GM19193 (cell line): ENCODE measurements around the gene ATP6AP1.

Experiments used
- POLR2A ChIP-seq: IDR thresholded peaks from 4 replicates; pipeline ENCODE4 v1.6.1; 2011; ENCODE audit not compliant: insufficient read depth, insufficient read length; ENCODE audit errors: extremely low read depth

The ATP6AP1 gene

DNA sequence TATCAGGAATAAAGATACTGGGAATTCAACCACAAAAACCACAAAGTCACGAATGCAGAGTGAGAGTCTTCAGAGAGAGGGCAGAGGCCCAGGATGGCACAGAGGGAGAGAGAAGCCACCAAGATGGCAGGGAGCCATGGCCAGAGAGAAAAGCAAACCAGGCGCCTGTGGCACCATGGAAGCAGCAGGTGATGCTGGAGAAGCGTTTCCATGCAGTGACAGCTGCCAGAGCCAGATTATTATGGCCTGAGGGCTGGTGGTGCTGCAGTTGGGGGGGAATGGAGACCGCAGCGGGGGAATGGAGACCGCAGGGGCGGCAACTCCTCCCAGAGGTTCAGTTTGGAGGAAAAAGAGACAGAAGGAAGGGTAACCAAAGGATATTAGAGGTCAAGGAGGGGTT, 11.3 kb upstream of the ATP6AP1 start:
- TF ChIP-seq POLR2A = no peak

- no peak for TF ChIP-seq POLR2A
These were observed 9.3 kb upstream of the ATP6AP1 start for GRCh38 chrX:154419189-154419588.

DNA sequence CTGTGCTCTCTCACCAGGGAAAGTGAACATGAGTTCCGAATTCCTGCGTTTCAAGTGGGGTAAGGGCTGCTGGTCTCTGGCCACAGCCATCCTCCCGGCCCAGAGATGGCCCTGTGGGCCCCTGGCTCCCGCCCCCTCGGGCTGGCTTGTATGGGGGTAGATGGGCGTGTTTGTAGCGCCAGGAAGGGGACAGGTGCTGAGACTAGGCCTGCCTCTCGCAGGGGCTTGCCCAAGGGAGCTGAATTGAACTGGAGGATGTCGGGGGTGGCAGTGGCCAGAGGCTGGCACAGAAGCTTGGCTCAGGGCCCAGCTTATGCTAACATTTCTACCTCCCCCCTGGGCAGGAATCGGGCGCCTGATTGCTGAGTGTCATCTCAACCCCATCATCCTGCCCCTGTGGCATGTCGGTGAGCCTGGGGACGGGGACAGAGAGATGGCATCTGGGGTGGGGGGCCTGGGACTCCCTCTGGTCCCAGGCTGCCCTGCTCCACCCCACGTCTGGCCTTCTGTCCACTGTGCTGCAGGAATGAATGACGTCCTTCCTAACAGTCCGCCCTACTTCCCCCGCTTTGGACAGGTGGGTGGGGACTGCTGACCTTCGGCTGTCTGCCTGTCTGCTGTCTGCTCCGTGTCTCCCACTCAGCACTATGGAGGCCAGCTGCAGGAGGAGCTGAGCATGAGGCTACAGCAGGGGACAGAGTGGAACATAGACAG, 8.6 kb upstream of the ATP6AP1 start:
- TF ChIP-seq POLR2A = no peak

- no peak for TF ChIP-seq POLR2A
These were observed 8.1 kb upstream of the ATP6AP1 start for GRCh38 chrX:154420402-154420756.

- TF ChIP-seq POLR2A = no peak
These were observed 1.3 kb upstream of the ATP6AP1 start for GRCh38 chrX:154426916-154427770.

DNA sequence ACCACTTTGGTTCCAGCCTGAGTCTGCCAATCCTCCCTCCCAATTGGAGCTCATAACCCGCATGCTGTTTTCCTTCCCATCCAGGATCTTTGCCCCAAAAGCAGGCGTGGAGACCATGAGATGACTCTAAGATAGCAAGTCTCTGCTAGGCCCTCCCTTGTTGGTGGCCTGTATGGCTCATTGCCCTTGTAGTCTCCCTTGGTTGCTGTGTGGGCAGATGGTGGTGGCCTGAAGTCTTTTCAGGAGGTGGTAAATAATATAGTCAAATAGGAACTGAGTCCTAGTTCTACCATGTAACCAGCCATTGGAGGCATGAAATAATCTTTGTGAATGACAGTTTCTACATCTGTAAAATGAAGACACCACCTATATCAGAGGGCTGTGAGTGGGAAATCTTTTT, 1.2 kb downstream of the ATP6AP1 start:
- TF ChIP-seq POLR2A = no peak

DNA sequence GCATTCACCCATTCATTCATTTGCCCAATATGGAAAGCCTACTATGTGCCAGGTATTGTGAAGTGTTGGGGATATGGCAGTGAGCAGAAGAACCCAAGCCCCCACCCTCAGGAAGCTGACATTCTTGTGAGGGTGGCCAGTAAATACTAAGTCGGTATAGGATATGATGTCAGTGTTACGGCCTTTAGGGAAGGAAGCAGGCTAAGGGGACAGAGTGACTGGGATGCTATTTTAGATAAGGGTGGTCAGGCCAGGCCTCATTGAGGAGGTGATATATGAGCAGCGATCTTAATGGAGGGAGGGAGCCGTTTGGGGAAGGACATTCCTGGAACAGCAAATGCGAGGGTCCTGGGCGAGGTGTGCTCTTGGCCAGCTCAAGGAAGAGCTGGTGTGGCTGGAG, 2.0 kb downstream of the ATP6AP1 start:
- no peak for TF ChIP-seq POLR2A

- no peak for TF ChIP-seq POLR2A
These were observed 2.4 kb downstream of the ATP6AP1 start for GRCh38 chrX:154430916-154431315.

DNA sequence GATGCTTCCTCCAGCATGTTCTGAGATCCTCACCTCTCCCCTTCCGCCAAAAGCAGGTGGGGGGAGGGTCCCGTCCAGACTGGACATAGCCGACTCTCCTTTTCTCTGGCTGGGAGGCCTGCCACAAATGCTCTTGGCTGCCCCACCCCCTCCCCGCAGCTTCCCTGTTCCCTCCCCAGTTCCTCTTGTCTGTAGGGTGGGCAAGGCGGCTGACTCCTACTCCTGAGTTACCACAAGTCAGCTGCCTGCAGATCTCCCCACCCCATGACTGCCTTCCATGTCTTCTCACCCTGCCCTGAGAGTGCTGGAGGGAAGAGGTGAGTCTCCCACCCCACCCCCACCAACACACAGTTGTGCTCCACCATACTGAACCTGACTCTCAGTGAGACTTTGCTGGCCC, 2.9 kb downstream of the ATP6AP1 start:
- TF ChIP-seq POLR2A = no peak

- TF ChIP-seq POLR2A = no peak
These were observed 3.7 kb downstream of the ATP6AP1 start for GRCh38 chrX:154432210-154432609.

DNA sequence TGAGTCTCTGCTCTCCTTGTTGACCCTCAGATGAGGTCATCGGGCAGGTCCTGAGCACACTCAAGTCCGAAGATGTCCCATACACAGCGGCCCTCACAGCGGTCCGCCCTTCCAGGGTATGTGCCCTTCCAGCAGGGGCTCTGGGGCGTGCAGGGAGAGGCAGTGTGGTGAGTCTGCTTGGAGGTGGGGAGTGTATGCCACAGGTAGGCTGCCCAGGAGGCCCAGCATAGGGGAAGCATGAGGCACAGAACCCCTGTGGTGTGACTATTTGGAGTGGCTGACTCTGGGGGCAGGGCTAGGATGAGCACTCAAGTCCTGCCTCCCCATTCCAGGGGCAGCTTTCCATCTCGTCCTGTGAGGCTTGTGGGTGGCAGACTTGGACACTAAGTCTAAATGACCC, 5.1 kb downstream of the ATP6AP1 start:
- TF ChIP-seq POLR2A = no peak

- TF ChIP-seq POLR2A = no peak
These were observed 6.1 kb downstream of the ATP6AP1 start for GRCh38 chrX:154434394-154435168.

DNA sequence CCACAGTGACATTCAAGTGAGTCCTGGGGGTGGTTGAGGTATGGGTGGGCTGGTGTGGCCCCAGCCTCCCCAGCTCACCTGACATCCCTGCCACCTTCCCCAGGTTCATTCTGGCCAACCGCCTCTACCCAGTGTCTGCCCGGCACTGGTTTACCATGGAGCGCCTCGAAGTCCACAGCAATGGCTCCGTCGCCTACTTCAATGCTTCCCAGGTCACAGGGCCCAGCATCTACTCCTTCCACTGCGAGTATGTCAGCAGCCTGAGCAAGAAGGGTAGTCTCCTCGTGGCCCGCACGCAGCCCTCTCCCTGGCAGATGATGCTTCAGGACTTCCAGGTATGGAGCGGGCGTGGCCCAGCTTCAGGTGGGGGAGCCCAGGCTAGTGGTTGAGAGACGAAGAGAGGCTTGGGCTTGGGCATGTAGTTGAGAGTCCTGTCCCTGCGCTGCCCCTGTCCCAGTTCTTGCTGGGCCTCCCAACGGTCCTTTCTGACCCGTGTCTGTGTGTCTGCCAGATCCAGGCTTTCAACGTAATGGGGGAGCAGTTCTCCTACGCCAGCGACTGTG, 6.8 kb downstream of the ATP6AP1 start:
- TF ChIP-seq POLR2A = no peak

DNA sequence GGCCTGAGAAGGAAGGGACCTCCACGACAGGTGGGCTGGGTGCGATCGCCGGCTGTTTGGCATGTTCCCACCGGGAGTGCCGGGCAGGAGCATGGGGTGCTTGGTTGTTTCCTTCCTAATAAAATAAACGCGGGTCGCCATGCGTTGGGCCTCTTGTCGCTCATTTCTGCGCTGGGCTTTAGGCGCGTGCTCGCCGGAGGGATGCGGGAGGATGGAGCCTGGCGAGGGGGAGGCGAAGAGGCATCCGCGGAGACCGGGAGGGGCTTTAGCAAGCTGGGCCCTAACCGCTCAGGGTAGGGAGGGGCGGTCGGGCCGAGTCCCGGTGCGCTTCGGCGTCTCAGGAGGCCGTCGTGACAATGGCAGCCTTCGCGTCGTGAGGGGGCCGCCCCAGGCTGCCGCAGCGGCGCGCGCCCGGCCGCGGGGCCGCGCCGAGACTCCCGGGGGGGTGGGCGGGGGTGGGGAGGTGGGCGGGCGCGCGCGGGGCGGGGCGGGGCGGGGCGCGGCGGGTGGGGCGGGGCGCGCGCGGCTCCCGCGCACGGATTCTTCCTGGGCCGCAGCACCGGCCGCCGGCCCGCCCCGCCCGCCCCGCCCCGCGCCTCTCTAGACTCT, 8.0 kb downstream of the ATP6AP1 start:
- no peak for TF ChIP-seq POLR2A

GRCh38 chrX:154436983-154437752, 8.7 kb downstream of the ATP6AP1 start, which contains the start of gene GDI1:
Gene GDI1, plus strand, starts transcription at chrX:154437154. Its CDS starts 101 bp downstream, at chrX:154437255.
- peak; percentile 44 for TF ChIP-seq POLR2A
